Gastroesophageal sphincter (tissue), 4 donors: ENCODE measurements around the gene SLC35C1. TPM values are rescaled to one million over a fixed set of nuclear protein-coding genes. Genes with fewer than 3 reads are reported as not detected.

Source experiments
- ATAC-seq: fragments of 150-250 bp; one replicate; pipeline ENCODE4 v1.9.1; 2016; ENCODE audit warnings: mild to moderate bottlenecking, moderate library complexity
- H3K27ac ChIP-seq, 4 donors: fragments of 200-600 bp; sonication (generic) in 3 of 4; 1 replicate in 3 of 4; 2 replicates in 1 of 4; pipeline ENCODE4 v1.5.1; 2016 to 2019
- H3K27me3 ChIP-seq: fragments of 200-600 bp; sonication (generic); one replicate; pipeline ENCODE4 v1.5.1; 2019
- H3K36me3 ChIP-seq, 2 donors: fragments of 200-600 bp; sonication (generic); one replicate each; pipeline ENCODE4 v1.5.1; 2019; ENCODE audit warnings: control low read depth in 1 of 2
- H3K4me1 ChIP-seq, 3 donors: fragments of 200-600 bp; sonication (generic); 1 replicate in 2 of 3; 2 replicates in 1 of 3; pipeline ENCODE4 v1.5.1; 2016 to 2019; ENCODE audit warnings: control low read depth in 2 of 3
- H3K4me3 ChIP-seq, 2 donors: fragments of 200-600 bp; sonication (generic); one replicate each; pipeline ENCODE4 v1.5.1; 2019; ENCODE audit warnings: mild to moderate bottlenecking in 1 of 2, moderate library complexity in 1 of 2
- H3K9me3 ChIP-seq, 3 donors: fragments of 200-600 bp; sonication (generic); one replicate each; pipeline ENCODE4 v1.5.1; 2017 to 2019; ENCODE audit warnings: control low read depth in 2 of 3
- EP300 ChIP-seq: sonication (generic); formaldehyde crosslinking; IDR thresholded peaks from one replicate; pipeline ENCODE4 v1.6.1; 2017; ENCODE audit warnings: antibody characterized with exemption, mild to moderate bottlenecking
- POLR2A ChIP-seq, 2 donors: fragments of 450-650 bp; IDR thresholded peaks; one replicate each; pipeline ENCODE4 v1.6.1; 2017; ENCODE audit warnings: antibody characterized with exemption in 2 of 2, mild to moderate bottlenecking in 2 of 2, moderate library complexity in 1 of 2
- POLR2AphosphoS5 ChIP-seq: sonication (generic); formaldehyde crosslinking; IDR thresholded peaks from one replicate; pipeline ENCODE4 v1.6.1; 2017; ENCODE audit warnings: antibody characterized with exemption
- WGBS, 2 donors: methylation state at CpG; one replicate each; pipeline ENCODE4 v1.1.5; 2018; ENCODE audit warnings: low coverage in 1 of 2; 5-methylcytosine and 5-hydroxymethylcytosine counted together
- total RNA-seq, 4 donors: library from RNA; depleted of rRNA; stranded (reverse); fragments of >200 nt; gene quantifications; one replicate each; pipeline ENCODE4 v1.1.0, GENCODE V29; 2016
- TF ChIP-seq, protein P1 (sequence below), 4 experiments: fragments of 200-600 bp in 2 of 4; fragments of 450-650 bp in 2 of 4; sonication (generic) in 1 of 4; IDR thresholded peaks; one replicate each; pipeline ENCODE4 v1.5.1; 2017 to 2019; ENCODE audit warnings: antibody characterized with exemption in 4 of 4, mild to moderate bottlenecking in 2 of 4, moderate library complexity in 2 of 4

SLC35C1 gene
- total RNA-seq, 4 donors from 2014 or later, result 6.8 to 22.3 (median 8.5) TPM

DNA sequence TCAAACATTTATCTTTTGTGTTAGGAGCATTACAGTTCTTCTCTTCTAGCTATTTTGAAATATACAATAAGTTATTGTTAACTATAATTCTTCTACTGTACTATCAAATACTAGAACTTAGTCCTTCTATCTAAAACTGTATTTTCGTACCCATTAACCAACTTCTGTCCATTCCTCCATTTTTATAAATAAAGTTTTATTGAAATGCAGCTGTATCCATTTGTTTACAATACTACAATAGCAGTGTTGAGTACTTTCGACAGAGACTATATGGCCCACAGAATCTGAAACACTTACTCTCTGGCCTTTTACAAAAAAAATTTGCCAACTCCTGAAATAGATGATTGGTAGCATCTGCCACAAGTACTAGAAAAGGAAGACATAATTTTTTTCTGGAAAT is 4.7 kb upstream of the SLC35C1 start:
- Histone ChIP-seq H3K27ac (no peak overlapping the region), H3K4me1 (peaks cover 0 to 8% (median 0%) of the 10 kb centered on the region in 3 donors), H3K36me3 (no peaks in the 10 kb centered on the region), H3K4me3 (no peak overlapping the region), H3K27me3 (no peaks in the 10 kb centered on the region), H3K9me3 (no peaks in the 10 kb centered on the region)
- no peak for ATAC-seq
- TF ChIP-seq EP300, result no peak
- TF ChIP-seq, protein P1, sequence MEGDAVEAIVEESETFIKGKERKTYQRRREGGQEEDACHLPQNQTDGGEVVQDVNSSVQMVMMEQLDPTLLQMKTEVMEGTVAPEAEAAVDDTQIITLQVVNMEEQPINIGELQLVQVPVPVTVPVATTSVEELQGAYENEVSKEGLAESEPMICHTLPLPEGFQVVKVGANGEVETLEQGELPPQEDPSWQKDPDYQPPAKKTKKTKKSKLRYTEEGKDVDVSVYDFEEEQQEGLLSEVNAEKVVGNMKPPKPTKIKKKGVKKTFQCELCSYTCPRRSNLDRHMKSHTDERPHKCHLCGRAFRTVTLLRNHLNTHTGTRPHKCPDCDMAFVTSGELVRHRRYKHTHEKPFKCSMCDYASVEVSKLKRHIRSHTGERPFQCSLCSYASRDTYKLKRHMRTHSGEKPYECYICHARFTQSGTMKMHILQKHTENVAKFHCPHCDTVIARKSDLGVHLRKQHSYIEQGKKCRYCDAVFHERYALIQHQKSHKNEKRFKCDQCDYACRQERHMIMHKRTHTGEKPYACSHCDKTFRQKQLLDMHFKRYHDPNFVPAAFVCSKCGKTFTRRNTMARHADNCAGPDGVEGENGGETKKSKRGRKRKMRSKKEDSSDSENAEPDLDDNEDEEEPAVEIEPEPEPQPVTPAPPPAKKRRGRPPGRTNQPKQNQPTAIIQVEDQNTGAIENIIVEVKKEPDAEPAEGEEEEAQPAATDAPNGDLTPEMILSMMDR (IDR thresholded peaks at IDR 0.05), result no peak
- no peak for TF ChIP-seq POLR2AphosphoS5
- TF ChIP-seq POLR2A (IDR thresholded peaks at IDR 0.05), result no peak
- 83 to 95% methylated on average over 2 of the region's 2 CpGs for WGBS, 2 donors

GRCh38 chr11:45801723-45802315 is 3.1 kb upstream of the SLC35C1 start:
- 72 to 74% methylated on average over 2 of the region's 2 CpGs for WGBS, 2 donors
- no peak overlapping the region for H3K27ac ChIP-seq

GRCh38 chr11:45802531-45803317 is 2.2 kb upstream of the SLC35C1 start:
- Histone ChIP-seq H3K9me3 (no peaks in the 10 kb centered on the region), H3K36me3 (no peaks in the 10 kb centered on the region), H3K4me3 (no peak overlapping the region), H3K27ac (no peak overlapping the region), H3K4me1 (peaks cover 0 to 32% (median 22%) of the 10 kb centered on the region in 3 donors), H3K27me3 (no peaks in the 10 kb centered on the region)
- TF ChIP-seq EP300, result no peak
- TF ChIP-seq, protein P1 (IDR thresholded peaks at IDR 0.05), result no peak
- TF ChIP-seq POLR2AphosphoS5, result no peak
- no peak for TF ChIP-seq POLR2A (IDR thresholded peaks at IDR 0.05)
- no peak for ATAC-seq
- 97 to 100% methylated on average over 3 to 4 of the region's 10 CpGs for WGBS, 2 donors

More at GRCh38 chr11:45801723-45802315, 3.1 kb upstream of the SLC35C1 start:
- no peaks in the 10 kb centered on the region for H3K36me3 ChIP-seq
- no peak for ATAC-seq
- TF ChIP-seq POLR2A (IDR thresholded peaks at IDR 0.05) (no peak), EP300 (no peak), POLR2AphosphoS5 (no peak)
- TF ChIP-seq, protein P1 (IDR thresholded peaks at IDR 0.05), result no peak
- H3K4me3 ChIP-seq, result no peak overlapping the region
- H3K27me3 ChIP-seq, result no peaks in the 10 kb centered on the region
- no peaks in the 10 kb centered on the region for H3K9me3 ChIP-seq
- peaks cover 0 to 23% (median 13%) of the 10 kb centered on the region in 3 donors for H3K4me1 ChIP-seq

- TF ChIP-seq POLR2A (IDR thresholded peaks at IDR 0.05) (no peak), EP300 (no peak), POLR2AphosphoS5 (peak; percentile 22)
- TF ChIP-seq, protein P1 (IDR thresholded peaks at IDR 0.05), result peak in 1 of 4 experiments; percentile 37
- 0% methylated on average over 19 of the region's 70 CpGs; no CpG with 5 or more reads in 1 of the 2 donors for WGBS, 2 donors
- H3K27me3 ChIP-seq, result no peaks in the 10 kb centered on the region
- H3K36me3 ChIP-seq, result peaks cover 0 to 4% of the 10 kb centered on the region in 2 donors
- H3K9me3 ChIP-seq, result no peaks in the 10 kb centered on the region
- peak; percentile 63 for ATAC-seq
- peak overlapping the region; percentile 59 to 94 (median 92) for H3K27ac ChIP-seq
- H3K4me3 ChIP-seq, result peak overlapping the region; percentile 56 to 87
- peaks cover 0 to 46% (median 24%) of the 10 kb centered on the region in 3 donors for H3K4me1 ChIP-seq
Observed at GRCh38 chr11:45803971-45804760, 783 bp upstream of the SLC35C1 start.
